Stomach (tissue), 9 donors: ENCODE data around the gene INSIG1. TPM values are rescaled to one million over a fixed set of nuclear protein-coding genes. Genes with fewer than 3 reads are reported as not detected.

ENCODE experiments used
- DNase-seq, 2 donors: peaks; one replicate each; pipeline versions ENCODE4 v3.0.0 to v3.0.0-alpha.2; 2013 to 2019
- H3K27ac ChIP-seq, 5 donors: fragments of 200-600 bp in 4 of 5; sonication (generic) in 4 of 5; one replicate each; pipeline ENCODE4 v1.5.1; 2013 to 2019; ENCODE audit warnings: mild to moderate bottlenecking in 1 of 5, moderate library complexity in 1 of 5
- H3K27me3 ChIP-seq, 3 donors: fragments of 200-600 bp; sonication (generic); one replicate each; pipeline ENCODE4 v1.5.1; 2017 to 2019; ENCODE audit warnings: mixed run types in 1 of 3
- H3K36me3 ChIP-seq, 4 donors: fragments of 200-600 bp; sonication (generic); 1 replicate in 3 of 4; 2 replicates in 1 of 4; pipeline ENCODE4 v1.5.1; 2016 to 2019
- H3K4me1 ChIP-seq, 4 donors: fragments of 200-600 bp; sonication (generic); one replicate each; pipeline ENCODE4 v1.5.1; 2016 to 2019
- H3K4me3 ChIP-seq, 4 donors: fragments of 200-600 bp; sonication (generic) in 3 of 4; one replicate each; pipeline ENCODE4 v1.5.1; 2016 to 2019; ENCODE audit warnings: mild to moderate bottlenecking in 1 of 4
- H3K9me3 ChIP-seq, 4 donors: fragments of 200-600 bp; sonication (generic); one replicate each; pipeline ENCODE4 v1.5.1; 2016 to 2019
- EP300 ChIP-seq: sonication (generic); formaldehyde crosslinking; IDR thresholded peaks from one replicate; pipeline ENCODE4 v1.6.1; 2017; ENCODE audit warnings: antibody characterized with exemption
- POLR2A ChIP-seq, 4 donors: fragments of 450-650 bp; IDR thresholded peaks; one replicate each; pipeline ENCODE4 v1.6.1; 2016; ENCODE audit warnings: antibody characterized with exemption in 4 of 4, control low read depth in 2 of 4, mild to moderate bottlenecking in 1 of 4, moderate library complexity in 1 of 4
- POLR2AphosphoS5 ChIP-seq, 3 donors: sonication (generic); formaldehyde crosslinking; IDR thresholded peaks; one replicate each; pipeline ENCODE4 v1.6.1; 2016; ENCODE audit warnings: antibody characterized with exemption in 3 of 3
- WGBS, 5 donors: extraction: QIAGEN DNeasy Blood & Tissue Kit in 3 of 5; methylation state at CpG; one replicate each; pipeline versions ENCODE4 v1.1.5 to v1.1.7; 2013 to 2018; 5-methylcytosine and 5-hydroxymethylcytosine counted together
- intact Hi-C: fragments of 100-400 bp; cut with DNase I; formaldehyde crosslinking; loops from one replicate; pipeline ENCODE4 v1.15.1; 2023; ENCODE audit warnings: low total_unique reads
- polyA plus RNA-seq, 3 donors: library from polyadenylated mRNA; stranded (reverse); fragments of 200-250 nt; gene quantifications; one replicate each; pipeline ENCODE4 v1.2.3, GENCODE V29; 2013
- total RNA-seq, 5 donors: library from RNA; depleted of rRNA; stranded (reverse); fragments of >200 nt; gene quantifications; one replicate each; pipeline versions ENCODE4 v1.1.0 to v1.2.3, GENCODE V29; 2014 to 2016
- TF ChIP-seq, protein P1 (sequence below), 7 experiments: fragments of 450-650 bp in 4 of 7; fragments of 200-600 bp in 3 of 7; sonication (generic) in 3 of 7; IDR thresholded peaks; one replicate each; pipeline ENCODE4 v1.5.1; 2016 to 2019; ENCODE audit warnings: antibody characterized with exemption in 7 of 7, control low read depth in 2 of 7, mild to moderate bottlenecking in 1 of 7
- donor health status: healthy with polysubstance abuse.
- donor health status: Bipolar disorder and iron deficiency.
- donor health status: healthy.

Gene INSIG1
- total and polyA plus RNA-seq, 8 donors = 9.9 to 65.2 (median 34.2) TPM

- H3K4me1 ChIP-seq = no peaks in the 10 kb centered on the region
- no peak overlapping the region for H3K27ac ChIP-seq
- peaks cover 0 to 18% (median 0%) of the 10 kb centered on the region in 3 donors for H3K27me3 ChIP-seq
- H3K9me3 ChIP-seq = no peaks in the 10 kb centered on the region
- WGBS, 5 donors = 89 to 96% (median 93%) methylated on average over 12 of the region's 12 CpGs
- no peak overlapping the region for H3K4me3 ChIP-seq
- H3K36me3 ChIP-seq = no peaks in the 10 kb centered on the region
- no peak for DNase-seq
- intact Hi-C loops = no loop called here
- TF ChIP-seq EP300 = no peak
- TF ChIP-seq POLR2A (IDR thresholded peaks at IDR 0.05) = no peak
- no peak for TF ChIP-seq POLR2AphosphoS5 (IDR thresholded peaks at IDR 0.05)
- TF ChIP-seq, protein P1, sequence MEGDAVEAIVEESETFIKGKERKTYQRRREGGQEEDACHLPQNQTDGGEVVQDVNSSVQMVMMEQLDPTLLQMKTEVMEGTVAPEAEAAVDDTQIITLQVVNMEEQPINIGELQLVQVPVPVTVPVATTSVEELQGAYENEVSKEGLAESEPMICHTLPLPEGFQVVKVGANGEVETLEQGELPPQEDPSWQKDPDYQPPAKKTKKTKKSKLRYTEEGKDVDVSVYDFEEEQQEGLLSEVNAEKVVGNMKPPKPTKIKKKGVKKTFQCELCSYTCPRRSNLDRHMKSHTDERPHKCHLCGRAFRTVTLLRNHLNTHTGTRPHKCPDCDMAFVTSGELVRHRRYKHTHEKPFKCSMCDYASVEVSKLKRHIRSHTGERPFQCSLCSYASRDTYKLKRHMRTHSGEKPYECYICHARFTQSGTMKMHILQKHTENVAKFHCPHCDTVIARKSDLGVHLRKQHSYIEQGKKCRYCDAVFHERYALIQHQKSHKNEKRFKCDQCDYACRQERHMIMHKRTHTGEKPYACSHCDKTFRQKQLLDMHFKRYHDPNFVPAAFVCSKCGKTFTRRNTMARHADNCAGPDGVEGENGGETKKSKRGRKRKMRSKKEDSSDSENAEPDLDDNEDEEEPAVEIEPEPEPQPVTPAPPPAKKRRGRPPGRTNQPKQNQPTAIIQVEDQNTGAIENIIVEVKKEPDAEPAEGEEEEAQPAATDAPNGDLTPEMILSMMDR (IDR thresholded peaks at IDR 0.05) = no peak
These were observed 29.5 kb upstream of the INSIG1 start for GRCh38 chr7:155268211-155268610.

DNA sequence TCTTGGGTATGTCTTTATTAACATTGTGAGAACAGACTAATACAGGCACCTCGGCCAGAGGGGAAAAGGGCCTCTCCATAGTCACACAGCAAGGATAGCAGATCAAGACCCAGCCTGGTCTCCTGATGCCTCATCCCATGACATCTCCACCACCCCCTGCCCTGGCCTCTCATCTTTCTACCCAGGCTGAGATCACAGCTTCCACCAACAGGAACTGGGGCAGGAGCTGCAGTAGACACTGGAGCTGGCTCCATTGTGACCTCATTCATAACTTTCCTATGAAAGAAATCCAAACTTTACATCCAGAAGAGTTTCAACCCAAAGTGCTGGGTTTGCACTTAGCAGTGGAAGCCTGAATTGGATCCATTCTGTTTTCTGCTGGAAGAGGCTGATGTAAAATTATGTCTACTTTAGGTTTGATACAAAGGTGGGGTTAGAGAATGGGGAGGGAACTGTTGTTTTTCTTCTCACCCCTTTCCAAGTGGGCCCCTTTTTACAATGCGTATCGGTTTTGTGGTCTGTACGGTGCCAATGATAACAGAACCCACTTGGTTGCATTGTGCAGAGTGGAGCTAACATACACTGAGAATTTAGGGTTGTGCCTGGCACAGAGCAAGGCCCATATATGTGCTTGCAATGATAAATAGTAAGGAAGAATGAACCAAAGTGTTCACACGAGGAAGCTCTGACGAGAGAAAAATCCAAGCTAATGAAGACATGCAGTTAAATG, 28.6 kb upstream of the INSIG1 start:
- TF ChIP-seq, protein P1 (IDR thresholded peaks at IDR 0.05) = no peak
- TF ChIP-seq EP300 (no peak), POLR2AphosphoS5 (IDR thresholded peaks at IDR 0.05) (no peak), POLR2A (IDR thresholded peaks at IDR 0.05) (no peak)
- Histone ChIP-seq H3K27me3 (peaks cover 0 to 9% (median 0%) of the 10 kb centered on the region in 3 donors), H3K4me3 (no peak overlapping the region), H3K36me3 (no peaks in the 10 kb centered on the region), H3K4me1 (no peaks in the 10 kb centered on the region), H3K27ac (no peak overlapping the region), H3K9me3 (no peaks in the 10 kb centered on the region)
- DNase-seq = no peak
- WGBS, 5 donors = 82 to 93% (median 90%) methylated on average over 6 of the region's 6 CpGs
- intact Hi-C loops = no loop called here

DNA sequence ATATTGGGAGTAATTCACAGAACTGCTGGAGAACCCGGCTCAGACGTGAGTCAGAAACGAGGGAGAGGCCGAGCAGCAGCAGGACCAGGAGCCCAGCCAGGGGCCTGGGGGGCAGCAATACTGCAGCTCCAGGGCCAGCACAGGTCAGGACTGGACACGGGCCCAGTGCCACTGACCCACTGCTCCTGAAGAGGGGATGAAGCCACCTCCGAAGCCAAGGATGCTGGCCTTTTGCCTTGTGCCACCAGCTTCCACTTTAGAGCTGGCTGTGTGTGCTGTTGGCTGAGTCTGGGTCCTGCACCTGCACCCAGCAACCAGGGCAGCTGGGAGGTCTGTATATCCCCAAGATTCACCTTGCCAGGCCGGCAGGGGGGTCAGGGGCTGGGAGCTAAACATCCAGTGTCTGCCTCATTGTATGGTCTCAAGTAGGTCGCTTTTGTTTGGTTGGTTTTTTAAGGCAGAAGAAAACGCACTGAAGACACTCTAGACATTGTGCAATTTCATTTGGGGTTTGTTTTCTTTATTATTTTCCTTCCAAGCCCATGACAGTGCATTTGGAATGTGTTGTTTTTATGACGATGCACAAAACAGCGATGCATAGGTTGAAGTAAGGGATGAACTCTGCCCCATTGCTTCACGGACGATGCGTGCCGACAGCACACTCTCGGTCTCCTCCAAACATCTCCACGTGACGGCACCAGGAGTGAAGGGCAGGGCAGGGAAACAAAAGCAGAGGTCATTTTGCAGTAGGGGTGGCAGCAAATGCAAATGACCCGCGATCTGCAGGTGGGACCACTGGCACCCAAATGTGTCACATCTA, 27.7 kb upstream of the INSIG1 start:
- Histone ChIP-seq H3K9me3 (no peaks in the 10 kb centered on the region), H3K27me3 (peaks cover 0 to 4% (median 0%) of the 10 kb centered on the region in 3 donors), H3K27ac (no peak overlapping the region), H3K36me3 (no peaks in the 10 kb centered on the region), H3K4me1 (no peaks in the 10 kb centered on the region), H3K4me3 (no peak overlapping the region)
- intact Hi-C loops = no loop called here
- TF ChIP-seq, protein P1 (IDR thresholded peaks at IDR 0.05) = no peak
- TF ChIP-seq POLR2AphosphoS5 (IDR thresholded peaks at IDR 0.05) (no peak), EP300 (no peak), POLR2A (IDR thresholded peaks at IDR 0.05) (no peak)
- DNase-seq = no peak
- WGBS, 5 donors = 73 to 79% (median 77%) methylated on average over 20 of the region's 20 CpGs

- no peak overlapping the region for H3K27ac ChIP-seq
- 59 to 65% (median 60%) methylated on average over 3 of the region's 3 CpGs for WGBS, 5 donors
- no peak for TF ChIP-seq POLR2A (IDR thresholded peaks at IDR 0.05)
- intact Hi-C loops = no loop called here
- H3K27me3 ChIP-seq = peaks cover 0 to 12% (median 0%) of the 10 kb centered on the region in 3 donors
- H3K4me1 ChIP-seq = no peaks in the 10 kb centered on the region
- H3K36me3 ChIP-seq = no peaks in the 10 kb centered on the region
- H3K4me3 ChIP-seq = no peak overlapping the region
- DNase-seq = no peak
- H3K9me3 ChIP-seq = no peaks in the 10 kb centered on the region
These were observed 26.8 kb upstream of the INSIG1 start for GRCh38 chr7:155270861-155271260.
